Adrenal gland (tissue), 12 donors: ENCODE results near the gene GLIS1. TPM values are rescaled to one million over a fixed set of nuclear protein-coding genes. Genes with fewer than 3 reads are reported as not detected.

Source experiments
- DNase-seq, 7 donors: peaks; one replicate each; pipeline ENCODE4 v3.0.0-alpha.2; 2019 to 2020
- H3K27ac ChIP-seq, 5 donors: fragments of 200-600 bp; sonication (generic) in 4 of 5; 1 replicate in 3 of 5; 2 replicates in 2 of 5; pipeline versions ENCODE4 v1.5.1 to v1.8.0; 2016 to 2020; ENCODE audit warnings: mild to moderate bottlenecking in 1 of 5
- H3K27me3 ChIP-seq: fragments of 200-600 bp; 2 replicates; pipeline ENCODE4 v1.8.0; 2021
- H3K36me3 ChIP-seq, 2 donors: fragments of 200-600 bp; replicated peaks in 1 of 2; 1 replicate in 1 of 2; 2 replicates in 1 of 2; pipeline versions ENCODE4 v1.5.1 to v1.8.0; 2018 to 2022
- H3K4me1 ChIP-seq, 2 donors: fragments of 200-600 bp; replicated peaks in 1 of 2; 1 replicate in 1 of 2; 2 replicates in 1 of 2; pipeline versions ENCODE4 v1.5.1 to v1.8.0; 2018 to 2021
- H3K4me3 ChIP-seq, 4 donors: fragments of 200-600 bp; sonication (generic) in 3 of 4; one replicate each; pipeline ENCODE4 v1.5.1; 2016 to 2018
- H3K9me3 ChIP-seq, 3 donors: fragments of 200-600 bp; sonication (generic) in 1 of 3; replicated peaks in 1 of 3; 1 replicate in 2 of 3; 2 replicates in 1 of 3; pipeline versions ENCODE4 v1.5.1 to v1.8.0; 2016 to 2021
- CTCF ChIP-seq, 6 experiments: fragments of 450-650 bp in 4 of 6; fragments of 200-600 bp in 2 of 6; sonication (generic) in 1 of 6; IDR thresholded peaks; 1 replicate in 5 of 6; 2 replicates in 1 of 6; pipeline versions ENCODE4 v1.5.1 to v1.8.0; 2016 to 2021; ENCODE audit warnings: antibody characterized with exemption in 6 of 6, mild to moderate bottlenecking in 2 of 6, moderate library complexity in 1 of 6
- POLR2A ChIP-seq, 2 donors: fragments of 450-650 bp; IDR thresholded peaks; one replicate each; pipeline ENCODE4 v1.6.1; 2017; ENCODE audit warnings: antibody characterized with exemption in 2 of 2, mild to moderate bottlenecking in 2 of 2, moderate library complexity in 1 of 2
- WGBS, 4 donors: extraction: QIAGEN DNeasy Blood & Tissue Kit in 2 of 4; methylation state at CpG; one replicate each; pipeline versions ENCODE4 v1.1.5 to v1.1.7; 2013 to 2017; 5-methylcytosine and 5-hydroxymethylcytosine counted together
- intact Hi-C, 2 donors: fragments of 100-400 bp; cut with DNase I; formaldehyde crosslinking; loops; one replicate each; pipeline versions ENCODE4 v1.14.1 to v1.15.0; 2022 to 2023
- polyA plus RNA-seq, 3 donors: library from polyadenylated mRNA; stranded (reverse); fragments of 200-250 nt in 2 of 3; fragments of 350-450 nt in 1 of 3; fragmentation: Illumina TruSeq in 1 of 3; extraction: RNeasy Lipid Tissue Mini Kit (QIAGEN cat#74804) in 1 of 3; gene quantifications; one replicate each; pipeline ENCODE4 v1.2.3, GENCODE V29; 2013 to 2014
- total RNA-seq, 9 donors: library from RNA; depleted of rRNA in 4 of 9; stranded (reverse); fragments of >200 nt in 4 of 9; fragments of 120-200 nt in 1 of 9; fragmentation: NEBNext Ultra II Directional in 1 of 9; extraction: Animal tissue kit (Norgen Biotek cat#: 25700) in 1 of 9; gene quantifications; one replicate each; pipeline versions ENCODE4 v1.1.0 to v1.2.4, GENCODE V29; 2013 to 2023
- donor health status: healthy with polysubstance abuse.
- donor health status: Bipolar disorder and iron deficiency.
- donor health status: DM: yes; HTN: yes; CAD: no.
- donor health status: DM: no; HTN: no; CAD: no.
- donor health status: DM: no; HTN: no; CAD: no.
- donor health status: DM: yes; HTN: yes; CAD: no.

Gene GLIS1
- total and polyA plus RNA-seq, 12 donors: 0.08 to 0.37 (median 0.14) TPM; not detected in 6

- H3K9me3 ChIP-seq: no peaks in the 10 kb centered on the region
- intact Hi-C loops: no loop called here
- no peak overlapping the region for H3K27ac ChIP-seq
- no peak overlapping the region for H3K4me3 ChIP-seq
- H3K4me1 ChIP-seq: no peaks in the 10 kb centered on the region
- H3K27me3 ChIP-seq: no peaks in the 10 kb centered on the region
- TF ChIP-seq POLR2A (IDR thresholded peaks at IDR 0.05) (no peak), CTCF (IDR thresholded peaks at IDR 0.05) (no peak)
- DNase-seq: no peak
- H3K36me3 ChIP-seq: no peaks in the 10 kb centered on the region
- 69 to 85% (median 82%) methylated on average over 6 to 15 of the region's 15 CpGs for WGBS, 4 donors
These were observed 178.1 kb downstream of the GLIS1 start for GRCh38 chr1:53560581-53561502.

GRCh38 chr1:53559854-53560580, 178.9 kb downstream of the GLIS1 start:
- TF ChIP-seq POLR2A (IDR thresholded peaks at IDR 0.05) (no peak), CTCF (IDR thresholded peaks at IDR 0.05) (no peak)
- H3K4me3 ChIP-seq: no peak overlapping the region
- no peak for DNase-seq
- H3K27me3 ChIP-seq: no peaks in the 10 kb centered on the region
- no peaks in the 10 kb centered on the region for H3K36me3 ChIP-seq
- no peaks in the 10 kb centered on the region for H3K4me1 ChIP-seq
- intact Hi-C loops: no loop called here
- no peaks in the 10 kb centered on the region for H3K9me3 ChIP-seq
- H3K27ac ChIP-seq: no peak overlapping the region
- 86 to 92% (median 87%) methylated on average over 8 to 12 of the region's 12 CpGs for WGBS, 4 donors

- no peak for DNase-seq
- H3K27ac ChIP-seq: no peak overlapping the region
- H3K27me3 ChIP-seq: no peaks in the 10 kb centered on the region
- no peaks in the 10 kb centered on the region for H3K36me3 ChIP-seq
- TF ChIP-seq POLR2A (IDR thresholded peaks at IDR 0.05): no peak
- TF ChIP-seq CTCF (IDR thresholded peaks at IDR 0.05): no peak
- H3K4me3 ChIP-seq: no peak overlapping the region
- no peaks in the 10 kb centered on the region for H3K9me3 ChIP-seq
- H3K4me1 ChIP-seq: no peaks in the 10 kb centered on the region
- 78 to 83% (median 80%) methylated on average over 11 to 13 of the region's 13 CpGs for WGBS, 4 donors
- intact Hi-C loops: no loop called here
These were observed 179.6 kb downstream of the GLIS1 start for GRCh38 chr1:53559391-53559815.

GRCh38 chr1:53558739-53559315, 180.1 kb downstream of the GLIS1 start:
- H3K9me3 ChIP-seq: no peaks in the 10 kb centered on the region
- TF ChIP-seq CTCF (IDR thresholded peaks at IDR 0.05): no peak
- no peak for TF ChIP-seq POLR2A (IDR thresholded peaks at IDR 0.05)
- H3K4me3 ChIP-seq: no peak overlapping the region
- DNase-seq: no peak
- H3K36me3 ChIP-seq: no peaks in the 10 kb centered on the region
- no peak overlapping the region for H3K27ac ChIP-seq
- H3K27me3 ChIP-seq: no peaks in the 10 kb centered on the region
- no peaks in the 10 kb centered on the region for H3K4me1 ChIP-seq
- intact Hi-C loops: no loop called here
- 74 to 94% (median 91%) methylated on average over 5 of the region's 5 CpGs for WGBS, 4 donors
